ENCODE measurements around the gene SERPINB6.

DNA sequence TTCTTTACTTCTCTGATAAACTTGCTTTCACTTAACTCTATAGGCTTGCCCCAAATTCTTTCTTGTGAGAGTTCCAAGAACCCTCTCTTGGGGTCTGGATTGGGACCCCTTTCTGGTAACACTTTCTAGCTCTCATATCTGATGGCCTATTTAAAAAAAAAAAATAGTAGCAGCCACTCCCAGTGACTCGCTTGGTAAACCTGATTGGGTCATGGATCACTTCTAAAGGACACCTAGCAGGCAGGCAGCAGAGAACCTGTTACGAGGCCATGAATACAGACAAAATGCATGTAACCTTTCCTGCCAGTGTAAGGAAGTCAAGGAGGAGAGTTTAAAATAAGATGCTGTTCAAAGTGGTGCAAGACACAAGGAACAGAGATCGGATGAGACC, 9.1 kb upstream of the SERPINB6 start:
- TF ChIP-seq, protein P1, sequence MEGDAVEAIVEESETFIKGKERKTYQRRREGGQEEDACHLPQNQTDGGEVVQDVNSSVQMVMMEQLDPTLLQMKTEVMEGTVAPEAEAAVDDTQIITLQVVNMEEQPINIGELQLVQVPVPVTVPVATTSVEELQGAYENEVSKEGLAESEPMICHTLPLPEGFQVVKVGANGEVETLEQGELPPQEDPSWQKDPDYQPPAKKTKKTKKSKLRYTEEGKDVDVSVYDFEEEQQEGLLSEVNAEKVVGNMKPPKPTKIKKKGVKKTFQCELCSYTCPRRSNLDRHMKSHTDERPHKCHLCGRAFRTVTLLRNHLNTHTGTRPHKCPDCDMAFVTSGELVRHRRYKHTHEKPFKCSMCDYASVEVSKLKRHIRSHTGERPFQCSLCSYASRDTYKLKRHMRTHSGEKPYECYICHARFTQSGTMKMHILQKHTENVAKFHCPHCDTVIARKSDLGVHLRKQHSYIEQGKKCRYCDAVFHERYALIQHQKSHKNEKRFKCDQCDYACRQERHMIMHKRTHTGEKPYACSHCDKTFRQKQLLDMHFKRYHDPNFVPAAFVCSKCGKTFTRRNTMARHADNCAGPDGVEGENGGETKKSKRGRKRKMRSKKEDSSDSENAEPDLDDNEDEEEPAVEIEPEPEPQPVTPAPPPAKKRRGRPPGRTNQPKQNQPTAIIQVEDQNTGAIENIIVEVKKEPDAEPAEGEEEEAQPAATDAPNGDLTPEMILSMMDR (IDR thresholded peaks at IDR 0.05): no peak
- TF ChIP-seq POLR2A (IDR thresholded peaks at IDR 0.05): no peak

Data from esophagus squamous epithelium (tissue), 4 donors.